ENCODE measurements around the gene EML3. TPM values are rescaled to one million over a fixed set of nuclear protein-coding genes. Genes with fewer than 3 reads are reported as not detected.

The EML3 gene, protein sequence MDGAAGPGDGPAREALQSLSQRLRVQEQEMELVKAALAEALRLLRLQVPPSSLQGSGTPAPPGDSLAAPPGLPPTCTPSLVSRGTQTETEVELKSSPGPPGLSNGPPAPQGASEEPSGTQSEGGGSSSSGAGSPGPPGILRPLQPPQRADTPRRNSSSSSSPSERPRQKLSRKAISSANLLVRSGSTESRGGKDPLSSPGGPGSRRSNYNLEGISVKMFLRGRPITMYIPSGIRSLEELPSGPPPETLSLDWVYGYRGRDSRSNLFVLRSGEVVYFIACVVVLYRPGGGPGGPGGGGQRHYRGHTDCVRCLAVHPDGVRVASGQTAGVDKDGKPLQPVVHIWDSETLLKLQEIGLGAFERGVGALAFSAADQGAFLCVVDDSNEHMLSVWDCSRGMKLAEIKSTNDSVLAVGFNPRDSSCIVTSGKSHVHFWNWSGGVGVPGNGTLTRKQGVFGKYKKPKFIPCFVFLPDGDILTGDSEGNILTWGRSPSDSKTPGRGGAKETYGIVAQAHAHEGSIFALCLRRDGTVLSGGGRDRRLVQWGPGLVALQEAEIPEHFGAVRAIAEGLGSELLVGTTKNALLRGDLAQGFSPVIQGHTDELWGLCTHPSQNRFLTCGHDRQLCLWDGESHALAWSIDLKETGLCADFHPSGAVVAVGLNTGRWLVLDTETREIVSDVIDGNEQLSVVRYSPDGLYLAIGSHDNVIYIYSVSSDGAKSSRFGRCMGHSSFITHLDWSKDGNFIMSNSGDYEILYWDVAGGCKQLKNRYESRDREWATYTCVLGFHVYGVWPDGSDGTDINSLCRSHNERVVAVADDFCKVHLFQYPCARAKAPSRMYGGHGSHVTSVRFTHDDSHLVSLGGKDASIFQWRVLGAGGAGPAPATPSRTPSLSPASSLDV
- 100 to 1,000 TPM; 126 to 131 TPM for total RNA-seq

DNA sequence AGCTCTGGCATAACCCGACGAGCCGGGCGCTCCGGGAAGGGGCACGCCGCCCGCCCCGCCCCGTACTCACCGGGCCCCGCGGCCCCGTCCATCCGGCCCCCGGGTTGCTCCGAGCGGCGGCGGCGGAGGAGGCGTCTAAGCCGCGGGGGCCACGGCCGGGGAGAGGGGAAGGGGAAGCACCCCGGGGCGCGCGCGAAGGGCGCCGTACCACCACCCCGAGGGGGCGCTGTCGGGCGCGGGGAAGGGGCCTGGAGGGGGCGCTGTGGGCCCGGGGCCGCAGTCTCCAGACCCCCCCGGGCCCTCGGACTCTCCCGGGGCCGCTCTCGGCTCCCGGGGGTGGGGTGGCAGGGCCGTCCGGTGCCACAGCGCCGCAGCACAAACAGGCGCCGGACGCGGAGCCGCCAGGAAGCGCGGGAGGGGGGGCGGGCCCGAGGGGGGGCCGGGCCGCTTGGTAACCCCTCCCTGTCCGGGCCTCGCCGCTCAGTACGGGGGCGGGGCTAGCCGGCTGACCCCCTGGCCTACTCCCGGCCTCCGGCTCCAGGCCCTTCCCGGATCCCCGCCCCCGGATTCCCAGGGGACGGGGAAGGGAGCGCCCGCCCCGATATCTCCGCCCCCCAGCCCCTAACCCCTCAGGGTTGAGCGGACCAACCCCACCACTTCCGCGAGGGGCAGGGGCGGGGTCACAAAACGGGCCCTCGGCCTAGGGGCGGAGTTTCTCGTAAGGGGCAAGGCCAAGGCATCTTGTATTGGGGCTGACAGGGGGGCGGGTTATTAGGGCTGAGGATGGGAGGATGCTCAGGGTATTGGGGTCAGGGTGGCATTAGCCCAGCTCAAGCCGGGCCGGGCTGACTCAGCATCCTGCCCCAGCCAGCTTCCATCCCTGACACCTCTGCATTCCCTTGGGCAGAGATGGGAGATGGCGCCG, at the start of gene EML3, which contains the start of gene ROM1:
TSS of gene EML3 (minus strand) at position 410 of the 925 bp plus-strand sequence. CDS start at position 92, 318 bp downstream.
TSS of gene ROM1 (plus strand) at position 892 of the 925 bp plus-strand sequence. CDS start at position 917, 25 bp downstream.
- ChIA-PET CTCF (interaction anchor here (0.5 to 6.1 kb wide), 16 partner anchors 9 to 1126 kb away, joined by 3 to 46 read pairs (median 4); partner anchors contain the start of genes B3GAT3, INTS5, LBHD1 and MTA2), POLR2A (interaction anchor here (0.6 to 4.0 kb wide), 8 partner anchors 8 to 186 kb away, joined by 3 to 14 read pairs (median 4); partner anchors contain the start of genes B3GAT3, C11orf98, CSKMT and EEF1G)

DNA sequence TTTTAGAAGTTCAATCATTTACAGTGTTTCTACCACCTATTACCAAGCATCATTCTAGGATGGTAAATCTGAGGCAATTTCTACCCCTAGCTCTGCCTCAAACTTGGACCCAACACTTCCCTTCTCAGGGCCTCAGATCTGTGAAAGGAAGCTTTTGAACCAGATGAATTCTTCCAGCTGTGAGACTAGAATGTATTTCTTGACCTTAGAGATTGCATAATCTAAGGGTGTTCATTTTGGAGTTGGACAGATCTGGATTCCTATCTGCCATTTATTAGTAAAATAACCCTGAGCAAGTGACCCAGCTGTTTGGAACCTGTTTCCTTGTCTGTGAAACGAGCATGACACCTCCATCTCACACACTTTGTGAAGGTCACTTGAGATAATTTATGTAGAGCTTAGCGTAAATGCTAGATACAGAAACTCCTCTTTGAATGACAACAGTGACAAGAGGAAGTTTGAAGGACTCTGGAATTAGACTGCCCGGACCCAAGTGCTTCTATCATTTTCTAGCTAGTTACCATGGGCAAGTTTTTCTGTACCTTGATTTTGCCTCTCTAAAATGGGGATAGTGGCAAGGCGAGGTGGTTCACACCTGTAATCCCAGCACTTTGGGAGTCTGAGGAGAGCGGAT, 44.3 kb upstream of the EML3 start:
- CTCF ChIA-PET, result interaction anchor here (0.9 to 1.2 kb wide), 2 partner anchors 9 to 12 kb away, joined by 3 read pairs; no protein-coding TSS in a partner anchor
- POLR2A ChIA-PET, result interaction anchor here (0.5 to 2.4 kb wide), 2 partner anchors 8 to 11 kb away, joined by 3 to 12 read pairs; partner anchors contain the start of genes C11orf98 and CSKMT

DNA sequence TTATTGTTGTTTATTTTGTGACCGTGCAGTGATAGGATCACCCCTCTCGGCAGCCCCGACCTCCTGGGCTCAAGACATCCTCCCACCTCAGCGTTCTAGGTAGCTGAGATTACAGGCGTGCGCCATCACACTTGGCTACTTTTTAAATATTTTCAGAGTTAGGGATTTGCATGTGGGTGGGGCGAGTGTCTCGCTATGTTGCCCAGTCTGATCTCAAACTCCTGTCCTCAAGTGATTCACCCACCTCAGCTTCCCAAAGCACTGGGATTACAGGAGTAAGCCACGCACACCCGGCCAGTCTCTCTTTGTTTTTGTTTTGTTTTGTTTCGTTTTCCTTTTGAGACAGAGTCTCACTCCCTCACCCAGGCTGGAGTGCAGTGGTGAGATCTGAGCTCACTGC, 41.7 kb upstream of the EML3 start:
- POLR2A ChIA-PET, result interaction anchor here (0.6 to 1.3 kb wide), 3 partner anchors 13 to 686 kb away, joined by 3 to 5 read pairs (median 4); no protein-coding TSS in a partner anchor
- CTCF ChIA-PET, result interaction anchor here (0.6 to 0.9 kb wide), 2 partner anchors 19 to 43 kb away, joined by 3 to 4 read pairs; no protein-coding TSS in a partner anchor

DNA sequence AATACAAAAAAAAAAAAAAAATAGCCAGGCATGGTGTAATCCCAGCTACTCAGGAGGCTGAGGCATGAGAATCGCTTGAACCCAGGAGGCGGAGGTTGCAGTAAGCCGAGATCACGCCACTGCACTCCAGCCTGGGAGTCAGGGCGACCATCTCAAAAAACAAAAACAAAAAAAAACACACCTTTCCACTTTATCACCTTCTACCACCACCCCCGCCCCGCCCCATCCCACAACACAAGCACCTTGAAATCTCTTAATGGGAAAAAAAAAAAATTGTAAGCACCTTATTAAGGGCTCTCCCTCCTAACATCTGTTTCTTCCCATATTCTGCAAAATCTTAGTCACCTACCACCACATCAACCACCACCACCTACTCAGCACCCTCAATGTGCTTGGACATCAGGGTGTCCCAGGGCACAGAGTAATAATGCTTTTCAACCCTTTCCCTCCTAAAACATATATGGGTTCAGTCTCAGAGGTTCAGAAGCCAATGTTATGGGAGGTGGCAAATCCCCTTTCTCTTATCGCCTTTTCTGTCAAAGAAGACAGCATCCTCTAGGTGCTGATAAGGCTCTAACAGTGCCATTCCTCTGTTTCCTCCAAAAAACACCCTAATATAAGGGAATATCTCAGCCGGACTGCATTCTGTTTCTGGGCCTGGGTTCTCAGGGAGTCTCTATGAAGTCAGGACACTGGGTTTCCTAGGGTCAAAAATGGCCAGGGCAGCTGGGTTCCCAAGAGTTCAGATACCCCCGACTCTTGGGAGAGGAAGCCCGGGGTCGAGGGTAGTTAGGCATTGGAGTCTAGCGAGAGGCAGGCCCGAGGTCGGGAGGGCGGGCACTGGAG, 39.8 kb upstream of the EML3 start:
- ChIA-PET CTCF (interaction anchor here (0.8 to 1.0 kb wide), 5 partner anchors 11 to 60 kb away, joined by 3 to 8 read pairs (median 3); partner anchors contain the start of genes B3GAT3, C11orf98 and CSKMT), POLR2A (interaction anchor here (1.0 to 1.4 kb wide), 7 partner anchors 10 to 225 kb away, joined by 4 to 19 read pairs (median 5); partner anchors contain the start of genes B3GAT3, C11orf98, CSKMT and LBHD1)

DNA sequence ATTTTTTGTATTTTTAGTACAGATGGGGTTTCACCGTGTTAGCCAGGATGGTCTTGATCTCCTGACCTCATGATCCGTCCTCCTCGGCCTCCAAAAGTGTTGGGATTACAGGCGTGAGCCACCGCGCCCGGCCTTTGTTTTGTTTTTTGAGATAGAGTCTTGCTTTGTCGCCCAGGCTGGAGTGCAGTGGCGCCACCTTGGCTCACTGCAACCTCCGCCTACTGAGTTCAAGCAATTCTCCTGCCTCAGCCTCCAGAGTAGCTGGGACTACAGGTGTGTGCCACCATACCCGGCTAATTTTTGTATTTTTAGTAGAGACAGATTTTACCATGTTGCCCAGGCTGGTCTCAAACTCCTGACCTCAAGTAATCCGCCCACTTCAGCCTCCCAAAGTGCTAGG, 37.7 kb upstream of the EML3 start:
- POLR2A ChIA-PET, result interaction anchor here (5.1 kb wide), 1 partner anchor 16 kb away, joined by 45 read pairs; the partner anchor contains the start of genes C11orf98 and CSKMT
- CTCF ChIA-PET, result interaction anchor here (0.6 to 1.6 kb wide), 3 partner anchors 15 to 57 kb away, joined by 3 to 5 read pairs (median 3); partner anchors contain the start of genes C11orf98, CSKMT, LBHD1 and UQCC3

DNA sequence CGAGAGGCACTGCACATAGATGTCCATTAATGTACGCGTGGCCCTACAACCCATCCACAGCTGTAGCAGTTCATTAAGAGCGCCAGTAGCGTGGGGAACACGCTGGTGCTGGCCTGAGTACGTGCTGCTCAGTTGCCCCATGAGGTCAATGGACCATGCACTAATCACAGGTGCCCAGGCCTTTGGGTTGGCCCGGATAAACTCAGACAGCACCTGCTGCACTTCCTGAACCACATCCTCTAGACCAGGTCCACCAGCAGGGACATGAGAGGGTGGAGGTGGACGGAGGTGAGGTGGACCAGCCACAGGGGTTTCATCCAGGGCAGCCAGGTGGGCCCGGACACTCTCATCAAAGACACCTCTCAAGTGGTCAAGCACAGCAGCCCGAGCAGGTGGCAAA, 36.9 kb upstream of the EML3 start:
- ChIA-PET CTCF (interaction anchor here (1.3 to 2.1 kb wide), 3 partner anchors 38 to 58 kb away, joined by 4 to 6 read pairs (median 5); partner anchors contain the start of gene TUT1), POLR2A (interaction anchor here (5.1 kb wide), 1 partner anchor 17 kb away, joined by 45 read pairs; the partner anchor contains the start of genes C11orf98 and CSKMT)

DNA sequence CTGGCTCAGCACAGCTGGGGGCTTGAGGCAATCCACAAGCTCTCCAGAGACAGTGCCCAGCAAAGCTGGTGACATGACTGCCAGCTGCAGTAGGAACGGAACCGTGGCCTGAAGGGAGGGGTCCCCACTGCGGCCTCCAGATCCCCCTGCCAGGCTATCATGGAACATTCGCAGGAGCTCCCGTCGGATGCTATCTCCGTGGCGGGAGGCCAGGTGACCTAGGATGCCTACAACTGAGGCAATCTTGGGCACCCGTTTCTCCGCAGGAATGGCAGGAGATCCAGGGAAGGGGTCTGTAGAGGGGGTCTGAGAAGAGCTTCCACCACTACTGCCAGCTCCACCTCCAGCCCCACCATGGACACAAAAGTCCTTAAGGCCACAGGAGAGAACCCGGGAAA, 36.4 kb upstream of the EML3 start:
- ChIA-PET CTCF (interaction anchor here (1.3 to 2.1 kb wide), 3 partner anchors 37 to 57 kb away, joined by 4 to 6 read pairs (median 5); partner anchors contain the start of gene TUT1), POLR2A (interaction anchor here (0.6 to 5.1 kb wide), 2 partner anchors 17 to 53 kb away, joined by 3 to 45 read pairs; partner anchors contain the start of genes C11orf98 and CSKMT)

DNA sequence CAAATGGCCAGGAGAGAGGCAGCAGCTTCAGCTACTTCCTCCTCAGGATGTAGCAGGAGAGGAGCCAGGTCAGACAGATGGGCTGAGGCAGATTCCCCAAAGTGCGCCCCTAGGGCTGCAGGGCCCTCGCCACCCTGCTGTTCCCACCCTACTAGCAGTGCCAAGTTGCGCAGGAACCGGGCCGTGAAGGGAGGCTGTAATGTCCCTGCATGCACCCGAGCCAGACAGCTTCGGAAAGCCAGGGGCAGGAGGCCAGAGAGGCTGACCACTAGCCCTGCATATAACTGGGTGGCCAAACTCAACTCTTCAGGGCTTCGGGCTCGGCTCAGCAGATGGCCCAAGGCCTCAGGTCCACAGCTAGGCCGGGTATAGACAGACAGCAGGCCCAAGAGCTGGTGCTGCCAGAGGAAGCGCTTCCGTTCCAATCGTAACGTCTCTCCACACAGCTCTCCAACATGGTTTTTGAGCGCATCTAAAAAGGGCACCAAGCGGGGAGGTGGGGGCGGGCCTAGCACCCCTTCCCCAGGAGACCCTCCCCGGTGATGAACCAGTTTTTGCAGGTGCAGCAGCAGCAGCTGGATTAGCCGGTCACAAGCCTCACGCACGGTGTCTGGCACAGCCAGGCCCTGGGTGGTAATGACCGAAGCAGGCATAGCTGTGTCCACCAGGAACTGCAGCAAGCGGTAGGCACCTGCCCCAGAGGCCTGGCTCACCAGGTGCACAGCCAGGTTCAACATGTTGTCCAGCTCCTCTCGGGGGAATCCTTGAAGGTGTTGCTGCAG, 35.8 kb upstream of the EML3 start:
- ChIA-PET CTCF (interaction anchor here (0.9 to 2.1 kb wide), 4 partner anchors 9 to 57 kb away, joined by 3 to 6 read pairs (median 4); partner anchors contain the start of gene TUT1), POLR2A (interaction anchor here (0.6 to 5.1 kb wide), 2 partner anchors 18 to 54 kb away, joined by 3 to 45 read pairs; partner anchors contain the start of genes C11orf98 and CSKMT)

DNA sequence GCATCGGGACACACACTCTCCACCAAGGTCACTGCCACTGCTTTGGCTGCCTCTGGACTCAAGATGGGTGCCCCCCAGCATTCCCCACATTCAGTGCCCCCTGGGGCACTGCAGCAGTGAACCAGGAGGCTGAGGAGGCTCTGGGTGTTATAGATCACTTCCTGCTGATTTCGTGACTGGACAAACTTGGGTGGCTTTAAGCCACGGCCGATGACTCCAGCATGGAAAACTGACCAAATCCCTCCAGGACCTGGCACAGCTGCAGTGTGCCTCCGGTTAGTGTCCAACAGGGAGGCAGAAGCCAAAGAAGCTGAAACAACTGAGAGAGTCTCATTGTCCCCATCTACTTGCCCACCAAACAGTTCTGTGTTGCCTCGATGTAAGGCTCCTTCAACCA, 35.0 kb upstream of the EML3 start:
- ChIA-PET CTCF (interaction anchor here (0.9 to 2.1 kb wide), 2 partner anchors 10 to 36 kb away, joined by 3 to 6 read pairs; no protein-coding TSS in a partner anchor), POLR2A (interaction anchor here (5.1 kb wide), 1 partner anchor 18 kb away, joined by 45 read pairs; the partner anchor contains the start of genes C11orf98 and CSKMT)

DNA sequence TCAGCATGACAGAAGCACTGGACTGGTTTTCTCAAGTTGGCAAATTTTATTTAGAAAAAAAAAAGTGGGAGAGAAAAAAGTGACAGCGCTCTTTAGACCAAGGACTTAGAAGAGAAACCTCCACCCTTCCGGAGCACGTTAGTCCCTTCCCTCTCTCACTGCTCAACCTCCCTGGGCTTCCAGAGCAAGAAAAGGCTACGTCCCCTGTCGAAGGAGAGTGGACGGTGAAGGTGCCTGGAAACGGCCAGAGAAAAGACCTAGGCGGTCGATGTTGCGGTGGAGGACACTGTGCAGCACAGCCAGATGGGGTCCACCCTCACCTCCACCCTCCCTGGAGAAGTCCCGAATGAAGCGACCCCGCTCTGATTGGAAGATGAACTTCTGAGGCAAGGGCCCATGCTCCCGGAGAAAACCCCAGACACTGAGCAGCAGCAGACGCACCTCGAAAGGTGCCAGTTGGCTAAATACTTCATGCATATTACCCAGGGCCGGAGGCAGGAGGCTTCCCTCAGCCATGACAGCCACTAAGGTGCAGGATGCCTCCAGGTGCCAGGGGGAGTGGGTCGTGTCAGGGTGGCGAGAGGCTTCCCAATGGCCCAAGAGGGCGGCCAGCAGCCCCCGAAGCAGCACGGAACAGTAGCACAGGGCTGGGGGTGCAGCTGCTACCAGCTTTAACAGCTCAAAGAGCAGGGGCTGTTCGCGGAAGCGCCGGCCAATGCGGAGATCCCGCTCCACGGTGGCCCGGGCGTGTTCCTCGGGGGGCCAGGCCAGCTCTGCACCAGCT, 34.4 kb upstream of the EML3 start:
- ChIA-PET CTCF (interaction anchor here (3.2 kb wide), 1 partner anchor 18 kb away, joined by 9 read pairs; the partner anchor contains the start of genes C11orf98 and CSKMT), POLR2A (interaction anchor here (0.6 to 5.1 kb wide), 7 partner anchors 19 to 141 kb away, joined by 3 to 45 read pairs (median 6); partner anchors contain the start of genes B3GAT3, C11orf98, CSKMT and LBHD1)

DNA sequence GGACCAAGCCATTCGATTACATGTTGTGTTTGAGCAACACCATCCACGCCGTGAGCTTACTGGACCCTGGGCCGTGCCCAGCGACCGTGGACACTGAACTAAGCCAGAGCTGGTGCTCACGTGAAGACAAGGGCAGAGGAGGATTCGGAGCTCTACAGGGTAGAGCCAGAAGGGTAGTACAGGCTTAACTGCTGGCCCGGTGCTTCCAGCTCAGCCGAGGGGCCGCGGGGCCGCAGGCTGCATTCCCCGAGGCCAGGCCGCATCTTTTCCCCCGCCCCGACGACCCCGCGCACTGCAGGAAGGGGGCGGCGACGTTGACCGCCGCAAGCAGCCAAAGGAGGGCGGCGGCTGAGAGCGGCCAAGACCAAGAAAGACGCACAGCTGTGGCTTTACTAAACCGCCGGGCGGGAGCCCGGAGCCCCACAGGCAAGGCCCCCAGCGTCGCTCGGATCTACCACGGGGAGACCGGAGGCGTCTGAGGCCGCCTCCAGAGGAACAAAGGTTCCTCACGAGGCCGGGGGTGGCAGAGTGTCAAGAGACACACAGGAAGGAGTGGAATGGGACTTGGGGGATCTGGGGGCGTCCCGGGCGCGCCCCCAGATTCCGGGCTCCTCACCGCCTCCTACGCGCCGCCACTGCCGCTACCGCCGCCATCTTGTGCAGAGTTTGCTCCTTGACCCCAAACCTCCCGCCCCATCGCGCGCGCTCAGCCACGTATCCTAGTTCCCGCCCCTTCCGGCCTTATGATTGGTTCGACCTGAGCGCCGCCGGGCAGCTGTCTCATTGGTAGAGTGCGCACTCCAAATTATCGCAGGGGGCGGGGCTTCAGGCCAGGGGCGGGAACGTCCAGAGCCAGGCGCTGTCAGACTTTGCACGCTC, 33.6 kb upstream of the EML3 start, which contains the start of gene GANAB:
TSS of gene GANAB (minus strand) at position 668 of the 879 bp plus-strand sequence. CDS start at position 654, 14 bp downstream.
- ChIA-PET CTCF (interaction anchor here (0.8 to 3.2 kb wide), 7 partner anchors 11 to 221 kb away, joined by 3 to 9 read pairs (median 3); partner anchors contain the start of genes C11orf98, CSKMT, EML3 and TUT1), POLR2A (interaction anchor here (0.5 to 5.1 kb wide), 11 partner anchors 11 to 141 kb away, joined by 3 to 45 read pairs (median 4); partner anchors contain the start of genes B3GAT3, C11orf98, CSKMT and LBHD1)

DNA sequence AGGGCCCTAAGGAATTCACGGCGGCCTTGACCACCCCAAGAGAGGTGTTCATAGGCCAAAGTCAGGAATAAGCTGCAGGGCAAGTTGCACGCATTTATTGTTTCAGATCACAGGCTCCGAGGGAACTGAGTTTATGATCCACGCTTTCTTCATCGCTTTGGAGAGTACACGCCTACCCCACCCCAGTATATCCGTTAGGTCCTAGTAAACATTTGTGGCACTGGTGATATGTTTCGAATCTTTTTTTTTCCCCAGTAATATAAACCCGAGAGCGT, 33.0 kb upstream of the EML3 start:
- ChIA-PET CTCF (interaction anchor here (0.8 to 3.2 kb wide), 7 partner anchors 11 to 221 kb away, joined by 3 to 9 read pairs (median 3); partner anchors contain the start of genes C11orf98, CSKMT, EML3 and TUT1), POLR2A (interaction anchor here (0.8 to 5.1 kb wide), 6 partner anchors 12 to 54 kb away, joined by 3 to 45 read pairs (median 6); partner anchors contain the start of genes C11orf98, CSKMT, LBHD1 and TUT1)

Data from activated CD8-positive, alpha-beta memory T cell treated with anti-CD3 and anti-CD28 coated beads for 36 hours (primary cell).